ENCODE results near the gene ALS2CL.

- TF ChIP-seq CTCF (IDR thresholded peaks at IDR 0.05) (no peak), POLR2A (IDR thresholded peaks at IDR 0.05) (no peak)
Measured at GRCh38 chr3:46663591-46664135, 29.8 kb downstream of the ALS2CL start.

All from ovary (tissue), 3 donors.